GM19328 (cell line): ENCODE results near the gene RBM17.
"Not testable (repeated sequence)": the region's sequence is repeated elsewhere in the genome, so short reads cannot be mapped to it uniquely, and the experiment has no call there.

Source experiments
- ATAC-seq: cut with Tn5 transposase; IDR thresholded peaks from one replicate; pipeline ENCODE4 v1.9.1; 2021; ENCODE audit warnings: mild to moderate bottlenecking, moderate library complexity; ENCODE audit not compliant: unreplicated experiment

The RBM17 gene

GRCh38 chr10:6109444-6109775, 20.6 kb downstream of the RBM17 start:
- ATAC-seq, result no peak

GRCh38 chr10:6110136-6110535, 21.3 kb downstream of the RBM17 start:
- ATAC-seq, result no peak

- ATAC-seq, result no peak
Observed at GRCh38 chr10:6112893-6113292, 24.1 kb downstream of the RBM17 start.

GRCh38 chr10:6114299-6114698, 25.5 kb downstream of the RBM17 start:
- no peak for ATAC-seq

- ATAC-seq, result no peak
Observed at GRCh38 chr10:6114805-6115341, 26.0 kb downstream of the RBM17 start.

- ATAC-seq, result no peak
Observed at GRCh38 chr10:6115411-6115810, 26.6 kb downstream of the RBM17 start.

- no peak for ATAC-seq
Observed at GRCh38 chr10:6115824-6116350, 27.1 kb downstream of the RBM17 start.

- no peak for ATAC-seq
Observed at GRCh38 chr10:6116806-6117205, 28.0 kb downstream of the RBM17 start.

GRCh38 chr10:6117711-6118110, 28.9 kb downstream of the RBM17 start:
- no peak for ATAC-seq

GRCh38 chr10:6119423-6119822, 30.6 kb downstream of the RBM17 start:
- no peak for ATAC-seq

- ATAC-seq, result no peak
Observed at GRCh38 chr10:6119962-6120361, 31.1 kb downstream of the RBM17 start.

- no peak for ATAC-seq
Observed at GRCh38 chr10:6120691-6121090, 31.9 kb downstream of the RBM17 start.

GRCh38 chr10:6121146-6121545, 32.3 kb downstream of the RBM17 start:
- ATAC-seq, result no peak

GRCh38 chr10:6123532-6123931, 34.7 kb downstream of the RBM17 start:
- ATAC-seq, result no peak

GRCh38 chr10:6124666-6125065, 35.8 kb downstream of the RBM17 start:
- no peak for ATAC-seq

GRCh38 chr10:6127461-6127860, 38.6 kb downstream of the RBM17 start:
- not testable (repeated sequence) for ATAC-seq

- no peak for ATAC-seq
Observed at GRCh38 chr10:6128087-6128486, 39.3 kb downstream of the RBM17 start.

- no peak for ATAC-seq
Observed at GRCh38 chr10:6128591-6129251, 39.9 kb downstream of the RBM17 start.

- ATAC-seq, result no peak
Observed at GRCh38 chr10:6130848-6131470, 42.1 kb downstream of the RBM17 start.

GRCh38 chr10:6133331-6134098, 44.7 kb downstream of the RBM17 start:
- no peak for ATAC-seq

- no peak for ATAC-seq
Observed at GRCh38 chr10:6134099-6134823, 45.4 kb downstream of the RBM17 start.
